Esophagus squamous epithelium (tissue), 4 donors: ENCODE measurements around the gene UGT1A6.

Experiments used
- CTCF ChIP-seq, 6 experiments: fragments of 450-650 bp in 4 of 6; fragments of 200-600 bp in 2 of 6; sonication (generic) in 2 of 6; IDR thresholded peaks; one replicate each; pipeline ENCODE4 v1.5.1; 2016 to 2019; ENCODE audit warnings: antibody characterized with exemption in 6 of 6, mild to moderate bottlenecking in 4 of 6, moderate library complexity in 4 of 6
- POLR2A ChIP-seq, 4 donors: fragments of 450-650 bp; IDR thresholded peaks; one replicate each; pipeline ENCODE4 v1.6.1; 2017; ENCODE audit warnings: antibody characterized with exemption in 4 of 4, mild to moderate bottlenecking in 4 of 4, moderate library complexity in 3 of 4

GRCh38 chr2:233707940-233708644, 15.4 kb downstream of the UGT1A6 start:
- TF ChIP-seq CTCF (IDR thresholded peaks at IDR 0.05) (no peak), POLR2A (IDR thresholded peaks at IDR 0.05) (no peak)
